HepG2 (cell line): Measurements from ENCODE around the gene NLGN3. TPM values are rescaled to one million over a fixed set of nuclear protein-coding genes. Genes with fewer than 3 reads are reported as not detected.

ENCODE experiments used
- AHDC1 ChIP-seq: sonication (generic); formaldehyde crosslinking; IDR thresholded peaks from 2 replicates; pipeline ENCODE4 v1.5.1; 2020; ENCODE audit warnings: mild to moderate bottlenecking, missing genetic modification reagents, borderline replicate concordance
- CSRNP1 ChIP-seq: sonication (generic); formaldehyde crosslinking; IDR thresholded peaks from 2 replicates; pipeline ENCODE4 v1.8.1; 2023; ENCODE audit warnings: mild to moderate bottlenecking, missing genetic modification reagents
- DZIP1 ChIP-seq: sonication (generic); formaldehyde crosslinking; IDR thresholded peaks from 2 replicates; pipeline ENCODE4 v1.5.0; 2020; ENCODE audit warnings: mild to moderate bottlenecking, missing genetic modification reagents
- IRF2 ChIP-seq: IDR thresholded peaks from 2 replicates; pipeline ENCODE4 v1.6.1; 2018; ENCODE audit warnings: missing genetic modification reagents, missing compliant biosample characterization
- NRL ChIP-seq: sonication (generic); formaldehyde crosslinking; IDR thresholded peaks from 2 replicates; pipeline ENCODE4 v1.5.0; 2020; ENCODE audit warnings: missing genetic modification reagents, mild to moderate bottlenecking, moderate library complexity, borderline replicate concordance
- RFX5 ChIP-seq: IDR thresholded peaks from 2 replicates; pipeline ENCODE4 v1.6.1; 2011; ENCODE audit warnings: low read depth, low read length, improper control_type of control experiment
- SRSF1 ChIP-seq: fragments of 200-400 bp; formaldehyde crosslinking; optimal IDR thresholded peaks from 2 replicates; pipeline ENCODE3; 2017; ENCODE audit warnings: mild to moderate bottlenecking, low read depth, low read length, moderate library complexity
- ZNF281 ChIP-seq: sonication (generic); formaldehyde crosslinking; IDR thresholded peaks from 2 replicates; pipeline ENCODE4 v1.4.0; 2020; ENCODE audit warnings: missing genetic modification reagents, borderline replicate concordance
- ZNF879 ChIP-seq: sonication (generic); formaldehyde crosslinking; IDR thresholded peaks from 2 replicates; pipeline ENCODE4 v1.8.1; 2023; ENCODE audit warnings: missing genetic modification reagents
- polyA plus RNA-seq, 8 experiments: library from polyadenylated mRNA; depleted of rRNA in 3 of 8; stranded (reverse) in 7 of 8; unstranded in 1 of 8; fragments of >200 nt; fragmentation: Illumina TruSeq in 4 of 8; extraction: Trizol in 4 of 8; gene quantifications; 2 replicates each; pipeline versions ENCODE4 v1.2.1 to v1.2.3, GENCODE V29; 2011 to 2016; ENCODE audit warnings: low read depth in 4 of 8, missing spikeins in 1 of 8, mixed read lengths in 1 of 8; ENCODE audit not compliant: insufficient read depth in 1 of 8
- total RNA-seq, 5 experiments: library from RNA; depleted of rRNA; stranded (reverse); fragments of >200 nt; fragmentation: Illumina TruSeq; extraction: Trizol; gene quantifications; 2 replicates each; pipeline ENCODE4 v1.2.3, GENCODE V29; 2016; ENCODE audit warnings: low read depth in 1 of 5
- TF ChIP-seq, protein P1 (sequence below): IDR thresholded peaks from 2 replicates; pipeline ENCODE4 v1.6.1; 2012; ENCODE audit warnings: low read depth, low read length, improper control_type of control experiment

Gene NLGN3
- total and polyA plus RNA-seq, 2 of the 13 experiments (the other 11 are each of a cell fraction or from before 2014, with no cell fraction given): 0.04 to 0.16 TPM

DNA sequence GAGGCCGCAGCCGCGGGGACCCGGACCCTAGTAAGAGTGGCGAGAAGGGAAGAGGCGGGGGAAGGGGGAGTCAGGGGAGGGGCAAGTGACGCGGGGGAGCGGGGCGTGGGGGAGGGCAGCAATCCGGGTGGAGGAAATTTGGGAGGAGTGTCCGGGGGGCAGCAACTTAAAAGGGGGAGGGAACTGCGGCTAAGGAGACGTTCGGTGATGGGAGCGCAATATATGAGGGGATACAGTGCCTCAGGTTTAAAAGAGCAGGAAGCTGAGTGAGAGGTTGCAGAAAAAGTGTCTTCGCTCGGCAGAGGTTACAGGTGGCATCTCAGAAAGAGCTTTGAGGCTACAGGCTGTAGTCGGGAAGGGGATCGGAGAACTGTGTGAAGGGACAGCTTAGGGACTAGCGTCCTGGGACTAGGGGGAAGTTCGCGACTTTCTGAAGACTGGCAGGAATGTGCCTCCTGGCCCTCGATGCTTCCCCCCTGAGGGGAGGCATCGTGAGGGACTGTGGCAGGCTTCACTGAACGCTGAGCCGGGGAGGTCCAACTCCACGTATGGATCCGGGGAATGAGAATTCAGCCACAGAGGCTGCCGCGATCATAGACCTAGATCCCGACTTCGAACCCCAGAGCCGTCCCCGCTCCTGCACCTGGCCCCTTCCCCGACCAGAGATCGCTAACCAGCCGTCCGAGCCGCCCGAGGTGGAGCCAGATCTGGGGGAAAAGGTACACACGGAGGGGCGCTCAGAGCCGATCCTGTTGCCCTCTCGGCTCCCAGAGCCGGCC, 48.5 kb upstream of the NLGN3 start (continued):
- TF ChIP-seq DZIP1 (no peak), NRL (CRISPR knock-in tag) (no peak), RFX5 (no peak), ZNF281 (CRISPR knock-in tag) (no peak), CSRNP1 (CRISPR knock-in tag) (no peak), IRF2 (CRISPR knock-in tag) (no peak), SRSF1 (no peak), ZNF879 (CRISPR knock-in tag) (no peak), AHDC1 (CRISPR knock-in tag) (no peak)
- TF ChIP-seq, protein P1, sequence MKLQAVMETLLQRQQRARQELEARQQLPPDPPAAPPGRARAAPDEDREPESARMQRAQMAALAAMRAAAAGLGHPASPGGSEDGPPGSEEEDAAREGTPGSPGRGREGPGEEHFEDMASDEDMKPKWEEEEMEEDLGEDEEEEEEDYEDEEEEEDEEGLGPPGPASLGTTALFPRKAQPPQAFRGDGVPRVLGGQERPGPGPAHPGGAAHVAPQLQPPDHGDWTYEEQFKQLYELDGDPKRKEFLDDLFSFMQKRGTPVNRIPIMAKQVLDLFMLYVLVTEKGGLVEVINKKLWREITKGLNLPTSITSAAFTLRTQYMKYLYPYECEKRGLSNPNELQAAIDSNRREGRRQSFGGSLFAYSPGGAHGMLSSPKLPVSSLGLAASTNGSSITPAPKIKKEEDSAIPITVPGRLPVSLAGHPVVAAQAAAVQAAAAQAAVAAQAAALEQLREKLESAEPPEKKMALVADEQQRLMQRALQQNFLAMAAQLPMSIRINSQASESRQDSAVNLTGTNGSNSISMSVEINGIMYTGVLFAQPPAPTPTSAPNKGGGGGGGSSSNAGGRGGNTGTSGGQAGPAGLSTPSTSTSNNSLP: no peak
